ENCODE results near the gene SCN8A. TPM values are rescaled to one million over a fixed set of nuclear protein-coding genes. Genes with fewer than 3 reads are reported as not detected.
"Not testable (repeated sequence)": the region's sequence is repeated elsewhere in the genome, so short reads cannot be mapped to it uniquely, and the experiment has no call there.

Gene SCN8A
- total and polyA plus RNA-seq, 7 donors = 0.03 to 0.44 (median 0.08) TPM

DNA sequence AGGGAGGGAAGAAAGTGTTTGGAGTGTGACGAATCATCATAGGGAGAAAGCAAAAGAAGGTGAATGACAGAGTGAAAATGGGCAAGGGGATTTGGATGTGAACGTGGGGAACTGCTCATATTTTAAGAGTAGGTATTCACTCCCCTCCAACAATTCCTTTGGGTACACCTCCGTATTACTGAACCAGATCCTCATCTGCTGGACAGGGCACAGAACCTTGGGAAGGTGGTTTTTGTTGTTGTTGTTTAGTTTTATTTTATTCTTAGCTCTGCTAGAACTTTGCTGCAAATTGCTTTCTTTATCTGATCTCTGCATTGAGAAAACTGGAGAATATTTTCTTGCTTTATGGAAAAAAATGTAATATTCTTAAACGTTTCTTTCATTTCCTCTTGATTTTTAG lies 7.1 kb downstream of the SCN8A start:
- WGBS, 3 donors = 53 to 61% (median 57%) methylated on average over 4 of the region's 4 CpGs
- H3K4me3 ChIP-seq = no peak overlapping the region
- ATAC-seq (no peak), DNase-seq (no peak)
- intact Hi-C loops (cut with DNase I) = no loop called here
- no peaks in the 10 kb centered on the region for H3K4me1 ChIP-seq
- H3K9me3 ChIP-seq = no peaks in the 10 kb centered on the region
- H3K27ac ChIP-seq = no peak overlapping the region
- H3K36me3 ChIP-seq (ENCODE audit: insufficient read depth in 1 of 2, low read depth in 1 of 2) = no peaks in the 10 kb centered on the region
- TF ChIP-seq, protein P1, sequence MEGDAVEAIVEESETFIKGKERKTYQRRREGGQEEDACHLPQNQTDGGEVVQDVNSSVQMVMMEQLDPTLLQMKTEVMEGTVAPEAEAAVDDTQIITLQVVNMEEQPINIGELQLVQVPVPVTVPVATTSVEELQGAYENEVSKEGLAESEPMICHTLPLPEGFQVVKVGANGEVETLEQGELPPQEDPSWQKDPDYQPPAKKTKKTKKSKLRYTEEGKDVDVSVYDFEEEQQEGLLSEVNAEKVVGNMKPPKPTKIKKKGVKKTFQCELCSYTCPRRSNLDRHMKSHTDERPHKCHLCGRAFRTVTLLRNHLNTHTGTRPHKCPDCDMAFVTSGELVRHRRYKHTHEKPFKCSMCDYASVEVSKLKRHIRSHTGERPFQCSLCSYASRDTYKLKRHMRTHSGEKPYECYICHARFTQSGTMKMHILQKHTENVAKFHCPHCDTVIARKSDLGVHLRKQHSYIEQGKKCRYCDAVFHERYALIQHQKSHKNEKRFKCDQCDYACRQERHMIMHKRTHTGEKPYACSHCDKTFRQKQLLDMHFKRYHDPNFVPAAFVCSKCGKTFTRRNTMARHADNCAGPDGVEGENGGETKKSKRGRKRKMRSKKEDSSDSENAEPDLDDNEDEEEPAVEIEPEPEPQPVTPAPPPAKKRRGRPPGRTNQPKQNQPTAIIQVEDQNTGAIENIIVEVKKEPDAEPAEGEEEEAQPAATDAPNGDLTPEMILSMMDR (IDR thresholded peaks at IDR 0.05) = no peak
- peaks cover 0 to 40% (median 5%) of the 10 kb centered on the region in 3 donors for H3K27me3 ChIP-seq (ENCODE audit: insufficient read depth in 3 of 3, low read length in 2 of 3)

DNA sequence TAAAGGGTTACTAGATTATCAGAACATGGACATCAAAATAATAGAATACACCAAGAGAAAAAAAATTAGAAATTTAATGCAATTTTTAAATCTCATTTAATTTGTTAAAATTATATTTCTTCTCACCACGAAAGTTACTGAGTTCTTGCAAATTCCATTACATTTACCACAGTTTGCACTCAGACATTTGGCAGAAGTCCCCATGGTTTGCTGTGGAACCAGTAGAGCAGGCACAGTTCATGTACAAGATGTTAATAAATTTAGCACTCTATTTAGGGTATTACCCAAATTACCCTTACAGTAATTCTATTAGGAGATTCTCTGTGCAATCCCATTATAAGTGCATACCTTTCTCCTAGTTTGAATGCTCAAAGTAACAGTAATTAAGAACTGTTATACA lies 9.7 kb downstream of the SCN8A start:
- Histone ChIP-seq H3K9me3 (no peaks in the 10 kb centered on the region), H3K27ac (no peak overlapping the region), H3K36me3 (ENCODE audit: insufficient read depth in 1 of 2, low read depth in 1 of 2) (no peaks in the 10 kb centered on the region), H3K4me1 (no peaks in the 10 kb centered on the region), H3K27me3 (ENCODE audit: insufficient read depth in 3 of 3, low read length in 2 of 3) (peaks cover 0 to 17% (median 0%) of the 10 kb centered on the region in 3 donors), H3K4me3 (no peak overlapping the region)
- TF ChIP-seq, protein P1 (IDR thresholded peaks at IDR 0.05) = no peak
- ATAC-seq (no peak), DNase-seq (no peak)
- WGBS, 3 donors = 59 to 79% (median 76%) methylated on average over 1 of the region's 1 CpG
- intact Hi-C loops (cut with DNase I) = no loop called here

DNA sequence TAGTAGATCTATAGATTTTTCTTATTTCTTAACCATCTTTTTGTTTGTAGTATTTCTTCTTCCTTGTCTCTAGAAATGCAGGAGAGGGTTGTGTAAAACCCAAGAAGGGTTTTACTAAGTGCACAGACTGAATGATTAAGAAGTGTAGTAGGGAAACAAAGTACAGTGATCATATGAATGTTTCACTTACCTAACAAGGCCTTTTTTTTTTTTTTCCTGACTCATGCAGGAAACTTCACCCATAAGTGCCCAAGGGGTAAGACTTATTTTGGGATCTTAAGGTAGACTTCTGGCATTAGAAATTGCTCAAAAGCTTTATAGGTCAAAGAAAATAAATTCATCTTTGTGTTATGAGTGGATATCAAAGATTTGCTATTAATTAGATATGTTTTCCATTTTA lies 10.2 kb downstream of the SCN8A start:
- H3K27me3 ChIP-seq (ENCODE audit: insufficient read depth in 3 of 3, low read length in 2 of 3) = peaks cover 0 to 12% (median 0%) of the 10 kb centered on the region in 3 donors
- no peak for ATAC-seq
- TF ChIP-seq, protein P1 (IDR thresholded peaks at IDR 0.05) = no peak
- H3K9me3 ChIP-seq = no peaks in the 10 kb centered on the region
- no peak overlapping the region for H3K4me3 ChIP-seq
- no peak for DNase-seq
- no peaks in the 10 kb centered on the region for H3K4me1 ChIP-seq
- intact Hi-C loops (cut with DNase I) = no loop called here
- no peaks in the 10 kb centered on the region for H3K36me3 ChIP-seq (ENCODE audit: insufficient read depth in 1 of 2, low read depth in 1 of 2)
- no peak overlapping the region for H3K27ac ChIP-seq

DNA sequence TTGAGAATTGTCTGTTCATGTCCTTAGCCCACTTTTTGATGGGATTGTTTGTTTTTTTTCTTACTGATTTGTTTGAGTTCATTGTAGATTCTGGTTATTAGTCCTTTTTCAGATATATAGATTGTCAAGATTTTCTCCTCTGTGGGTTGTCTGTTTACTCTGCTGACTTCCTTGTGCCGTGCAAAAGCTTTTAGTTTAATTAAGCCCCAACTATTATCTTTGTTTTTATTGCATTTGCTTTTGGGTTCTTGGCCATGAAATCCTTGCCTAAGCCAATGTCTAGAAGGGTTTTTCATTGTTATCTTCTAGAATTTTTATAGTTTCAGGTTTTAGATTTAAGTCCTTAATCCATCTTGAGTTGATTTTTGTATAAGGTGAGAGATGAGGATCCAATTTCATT lies 14.9 kb downstream of the SCN8A start:
- H3K27ac ChIP-seq; H3K36me3 ChIP-seq (ENCODE audit: insufficient read depth in 1 of 2, low read depth in 1 of 2); H3K9me3 ChIP-seq; ATAC-seq; H3K4me3 ChIP-seq; H3K27me3 ChIP-seq (ENCODE audit: insufficient read depth in 3 of 3, low read length in 2 of 3); H3K4me1 ChIP-seq; intact Hi-C loops (cut with DNase I); DNase-seq: not testable (repeated sequence)
- 87 to 90% (median 88%) methylated on average over 1 of the region's 1 CpG for WGBS, 3 donors

DNA sequence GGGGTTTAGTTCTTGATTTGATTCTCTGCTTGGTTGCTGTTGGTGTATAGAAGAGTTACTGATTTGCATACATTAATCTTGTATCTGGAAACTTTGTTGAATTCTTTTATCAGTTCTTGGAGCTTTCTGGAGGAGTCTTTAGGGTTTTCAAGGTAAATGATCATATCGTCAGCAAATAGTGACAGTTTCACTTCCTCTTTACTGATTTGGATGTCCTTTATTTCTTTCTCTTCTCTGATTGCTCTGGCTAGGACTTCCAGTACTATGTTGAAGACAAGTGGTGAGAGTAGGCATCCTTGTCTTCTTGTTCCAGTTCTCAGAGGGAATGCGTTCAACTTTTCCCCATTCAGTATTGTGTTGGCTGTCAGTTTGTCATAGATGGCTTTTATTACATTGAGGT lies 16.2 kb downstream of the SCN8A start:
- H3K27ac ChIP-seq; H3K36me3 ChIP-seq (ENCODE audit: insufficient read depth in 1 of 2, low read depth in 1 of 2); ATAC-seq; H3K9me3 ChIP-seq; intact Hi-C loops (cut with DNase I); DNase-seq; H3K4me3 ChIP-seq; H3K27me3 ChIP-seq (ENCODE audit: insufficient read depth in 3 of 3, low read length in 2 of 3); H3K4me1 ChIP-seq: not testable (repeated sequence)
- WGBS, 3 donors = 85 to 96% (median 93%) methylated on average over 2 of the region's 2 CpGs

DNA sequence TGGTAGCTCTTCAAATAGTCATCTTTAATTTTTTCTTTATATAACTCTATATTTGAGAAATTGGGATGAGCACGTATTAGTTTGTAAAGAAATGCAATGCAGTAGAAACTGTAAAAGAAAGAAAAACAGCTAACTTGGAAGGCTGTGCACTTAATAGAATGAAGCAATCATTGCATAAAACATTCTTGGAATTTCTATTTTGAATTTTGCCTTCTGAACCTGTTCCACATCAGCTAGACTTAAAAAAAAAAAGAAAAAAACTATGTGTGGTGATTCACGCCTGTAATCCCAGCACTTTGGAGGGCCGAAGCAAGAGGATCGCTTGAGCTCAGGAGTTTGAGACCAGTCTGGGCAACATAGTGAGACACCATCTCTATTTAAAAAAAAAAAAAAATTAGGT lies 29.4 kb downstream of the SCN8A start:
- TF ChIP-seq, protein P1 (IDR thresholded peaks at IDR 0.05) = no peak
- intact Hi-C loops (cut with DNase I) = no loop called here
- no peak for DNase-seq
- Histone ChIP-seq H3K36me3 (ENCODE audit: insufficient read depth in 1 of 2, low read depth in 1 of 2) (no peaks in the 10 kb centered on the region), H3K27ac (no peak overlapping the region), H3K4me3 (no peak overlapping the region), H3K9me3 (no peaks in the 10 kb centered on the region), H3K4me1 (no peaks in the 10 kb centered on the region), H3K27me3 (ENCODE audit: insufficient read depth in 3 of 3, low read length in 2 of 3) (peaks cover 0 to 5% (median 3%) of the 10 kb centered on the region in 3 donors)
- WGBS, 3 donors = 80 to 87% (median 86%) methylated on average over 4 of the region's 4 CpGs
- ATAC-seq = no peak

Data from psoas muscle (tissue), 8 donors.